Stimulated activated memory B cell treated with anti-CD40 and anti-IgM and Interleukin-4, amounts not matched to agents 10 μg/mL and 1 μg/mL and 100 μg/mL, for 72 hours (primary cell): ENCODE data around the gene RPS27.

ENCODE experiments used
- ATAC-seq: fragments of 150-1000 bp; cut with Tn5 transposase; 2 replicates; pipeline ENCODE4 v1.10.0; 2021
- H3K27ac Mint-ChIP-seq: one replicate; pipeline ENCODE4 v1.8.0; 2022; ENCODE audit warnings: mild to moderate bottlenecking, mixed read lengths
- H3K27me3 Mint-ChIP-seq: one replicate; pipeline ENCODE4 v1.8.0; 2022; ENCODE audit warnings: mixed read lengths
- H3K36me3 Mint-ChIP-seq: one replicate; pipeline ENCODE4 v1.8.0; 2022; ENCODE audit warnings: mixed read lengths
- H3K4me1 Mint-ChIP-seq: one replicate; pipeline ENCODE4 v1.8.0; 2022; ENCODE audit warnings: mixed read lengths
- H3K4me3 Mint-ChIP-seq: one replicate; pipeline ENCODE4 v1.8.0; 2022; ENCODE audit warnings: mild to moderate bottlenecking, moderate library complexity, mixed read lengths
- H3K9me3 Mint-ChIP-seq: one replicate; pipeline ENCODE4 v1.8.0; 2022; ENCODE audit warnings: mixed read lengths

Gene RPS27

GRCh38 chr1:153956997-153957715 lies 33.4 kb upstream of the RPS27 start:
- no peaks in the 10 kb centered on the region for H3K27me3 Mint-ChIP-seq
- peaks cover 51% of the 10 kb centered on the region for H3K36me3 Mint-ChIP-seq
- ATAC-seq: no peak
- H3K27ac Mint-ChIP-seq: peak overlapping the region; percentile 94
- no peaks in the 10 kb centered on the region for H3K9me3 Mint-ChIP-seq
- peaks cover 67% of the 10 kb centered on the region for H3K4me1 Mint-ChIP-seq
- H3K4me3 Mint-ChIP-seq: peak overlapping the region; percentile 90

GRCh38 chr1:153957744-153958110 lies 32.8 kb upstream of the RPS27 start:
- Mint-ChIP-seq H3K4me1 (peaks cover 68% of the 10 kb centered on the region), H3K36me3 (peaks cover 50% of the 10 kb centered on the region), H3K4me3 (peak overlapping the region; percentile 90), H3K27ac (peak overlapping the region; percentile 94), H3K9me3 (no peaks in the 10 kb centered on the region), H3K27me3 (no peaks in the 10 kb centered on the region)
- ATAC-seq: peak; percentile 56

GRCh38 chr1:153958111-153958960 lies 32.2 kb upstream of the RPS27 start, which contains the start of gene CRTC2:
CRTC2 (minus strand) TSS chr1:153958612; CDS start chr1:153958497, 115 bp downstream.
- peak within 1 kb of the TSS; percentile 94 for H3K27ac Mint-ChIP-seq
- H3K36me3 Mint-ChIP-seq: peaks cover 46% of the 10 kb centered on the region
- peaks cover 68% of the 10 kb centered on the region for H3K4me1 Mint-ChIP-seq
- peak within 1 kb of the TSS; percentile 90 for H3K4me3 Mint-ChIP-seq
- H3K27me3 Mint-ChIP-seq: no peaks in the 10 kb centered on the region
- ATAC-seq: peak; percentile 94
- H3K9me3 Mint-ChIP-seq: no peaks in the 10 kb centered on the region

GRCh38 chr1:153958961-153959260 lies 31.7 kb upstream of the RPS27 start:
- no peaks in the 10 kb centered on the region for H3K27me3 Mint-ChIP-seq
- peaks cover 65% of the 10 kb centered on the region for H3K4me1 Mint-ChIP-seq
- ATAC-seq: no peak
- H3K4me3 Mint-ChIP-seq: peak overlapping the region; percentile 90
- H3K36me3 Mint-ChIP-seq: peaks cover 43% of the 10 kb centered on the region
- H3K27ac Mint-ChIP-seq: peak overlapping the region; percentile 94
- no peaks in the 10 kb centered on the region for H3K9me3 Mint-ChIP-seq

- no peaks in the 10 kb centered on the region for H3K27me3 Mint-ChIP-seq
- H3K4me3 Mint-ChIP-seq: peak overlapping the region; percentile 10
- no peak for ATAC-seq
- H3K9me3 Mint-ChIP-seq: no peaks in the 10 kb centered on the region
- H3K36me3 Mint-ChIP-seq: peaks cover 38% of the 10 kb centered on the region
- H3K4me1 Mint-ChIP-seq: peaks cover 65% of the 10 kb centered on the region
- peak overlapping the region; percentile 94 for H3K27ac Mint-ChIP-seq
These were observed 31.1 kb upstream of the RPS27 start for GRCh38 chr1:153959454-153959853.

- no peaks in the 10 kb centered on the region for H3K9me3 Mint-ChIP-seq
- H3K4me3 Mint-ChIP-seq: no peak overlapping the region
These were observed 30.4 kb upstream of the RPS27 start for GRCh38 chr1:153960206-153960605.

GRCh38 chr1:153961421-153961820 lies 29.1 kb upstream of the RPS27 start:
- Mint-ChIP-seq H3K9me3 (no peaks in the 10 kb centered on the region), H3K4me1 (peaks cover 65% of the 10 kb centered on the region), H3K4me3 (peak overlapping the region; percentile 87), H3K27ac (peak overlapping the region; percentile 85), H3K36me3 (peaks cover 35% of the 10 kb centered on the region), H3K27me3 (no peaks in the 10 kb centered on the region)
- no peak for ATAC-seq

More at GRCh38 chr1:153960206-153960605, 30.4 kb upstream of the RPS27 start:
- no peaks in the 10 kb centered on the region for H3K27me3 Mint-ChIP-seq
- H3K4me1 Mint-ChIP-seq: peaks cover 64% of the 10 kb centered on the region
- H3K36me3 Mint-ChIP-seq: peaks cover 35% of the 10 kb centered on the region
- peak overlapping the region; percentile 94 for H3K27ac Mint-ChIP-seq
- no peak for ATAC-seq

GRCh38 chr1:153962088-153963029 lies 28.2 kb upstream of the RPS27 start:
- ATAC-seq: no peak
- Mint-ChIP-seq H3K4me3 (peak overlapping the region; percentile 87), H3K27me3 (no peaks in the 10 kb centered on the region), H3K27ac (peak overlapping the region; percentile 85), H3K4me1 (peaks cover 62% of the 10 kb centered on the region), H3K36me3 (peaks cover 28% of the 10 kb centered on the region), H3K9me3 (no peaks in the 10 kb centered on the region)

- Mint-ChIP-seq H3K27me3 (no peaks in the 10 kb centered on the region), H3K9me3 (no peaks in the 10 kb centered on the region), H3K36me3 (peaks cover 25% of the 10 kb centered on the region), H3K4me3 (peak within 1 kb of the TSS; percentile 87), H3K27ac (peak within 1 kb of the TSS; percentile 85), H3K4me1 (peaks cover 69% of the 10 kb centered on the region)
- ATAC-seq: peak; percentile 76
These were observed 27.3 kb upstream of the RPS27 start, which contains the start of gene SLC39A1 for GRCh38 chr1:153963030-153963849. SLC39A1 (minus strand) TSS chr1:153963537; CDS start chr1:153962715, 822 bp downstream.

GRCh38 chr1:153963850-153964331 lies 26.7 kb upstream of the RPS27 start:
- ATAC-seq: peak; percentile 0
- peaks cover 69% of the 10 kb centered on the region for H3K4me1 Mint-ChIP-seq
- no peaks in the 10 kb centered on the region for H3K27me3 Mint-ChIP-seq
- peak overlapping the region; percentile 87 for H3K4me3 Mint-ChIP-seq
- peak overlapping the region; percentile 85 for H3K27ac Mint-ChIP-seq
- peaks cover 19% of the 10 kb centered on the region for H3K36me3 Mint-ChIP-seq
- no peaks in the 10 kb centered on the region for H3K9me3 Mint-ChIP-seq

- Mint-ChIP-seq H3K9me3 (no peaks in the 10 kb centered on the region), H3K27ac (peak within 1 kb of the TSS; percentile 99), H3K27me3 (no peaks in the 10 kb centered on the region), H3K4me1 (peaks cover 60% of the 10 kb centered on the region), H3K4me3 (peak within 1 kb of the TSS; percentile 100), H3K36me3 (peaks cover 2% of the 10 kb centered on the region)
- ATAC-seq: peak; percentile 95
These were observed 23.2 kb upstream of the RPS27 start, which contains the start of gene CREB3L4 for GRCh38 chr1:153967107-153967999. CREB3L4 (plus strand) TSS chr1:153967902; CDS start chr1:153968526, 624 bp downstream.

GRCh38 chr1:153968000-153968363 lies 22.6 kb upstream of the RPS27 start:
- H3K27me3 Mint-ChIP-seq: no peaks in the 10 kb centered on the region
- H3K4me3 Mint-ChIP-seq: peak overlapping the region; percentile 100
- no peak for ATAC-seq
- H3K4me1 Mint-ChIP-seq: peaks cover 59% of the 10 kb centered on the region
- H3K9me3 Mint-ChIP-seq: no peaks in the 10 kb centered on the region
- peak overlapping the region; percentile 99 for H3K27ac Mint-ChIP-seq
- peaks cover under 1% of the 10 kb centered on the region for H3K36me3 Mint-ChIP-seq

GRCh38 chr1:153968408-153968807 lies 22.2 kb upstream of the RPS27 start:
- no peak for ATAC-seq
- peak overlapping the region; percentile 100 for H3K4me3 Mint-ChIP-seq
- H3K9me3 Mint-ChIP-seq: no peaks in the 10 kb centered on the region
- peaks cover 4% of the 10 kb centered on the region for H3K36me3 Mint-ChIP-seq
- H3K4me1 Mint-ChIP-seq: peaks cover 59% of the 10 kb centered on the region
- H3K27ac Mint-ChIP-seq: peak overlapping the region; percentile 99
- no peaks in the 10 kb centered on the region for H3K27me3 Mint-ChIP-seq
